ENCODE results near the gene BMPR1B. TPM values are rescaled to one million over a fixed set of nuclear protein-coding genes. Genes with fewer than 3 reads are reported as not detected.

The BMPR1B gene
- total RNA-seq, 1 donor from 2014 or later: 9.3 TPM

DNA sequence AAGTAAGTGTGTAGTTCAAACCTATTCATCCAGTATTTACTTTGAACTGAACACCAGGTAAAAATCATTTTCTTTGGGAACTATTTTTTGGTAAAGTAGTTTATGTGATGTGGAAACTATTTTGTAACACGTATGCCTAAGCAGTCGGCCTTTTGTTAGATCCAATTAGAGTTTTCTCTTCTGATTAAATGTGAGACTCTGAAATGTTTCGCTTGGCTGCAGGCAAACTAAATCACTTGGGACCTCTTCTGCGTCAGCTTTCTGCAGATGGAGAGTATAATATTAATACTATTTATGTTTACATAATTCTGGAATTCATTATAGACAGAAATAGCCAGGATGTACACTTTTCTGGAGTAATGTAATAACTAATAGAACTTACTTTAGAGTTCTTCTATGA lies 46.9 kb downstream of the BMPR1B start:
- TF ChIP-seq, protein P1, sequence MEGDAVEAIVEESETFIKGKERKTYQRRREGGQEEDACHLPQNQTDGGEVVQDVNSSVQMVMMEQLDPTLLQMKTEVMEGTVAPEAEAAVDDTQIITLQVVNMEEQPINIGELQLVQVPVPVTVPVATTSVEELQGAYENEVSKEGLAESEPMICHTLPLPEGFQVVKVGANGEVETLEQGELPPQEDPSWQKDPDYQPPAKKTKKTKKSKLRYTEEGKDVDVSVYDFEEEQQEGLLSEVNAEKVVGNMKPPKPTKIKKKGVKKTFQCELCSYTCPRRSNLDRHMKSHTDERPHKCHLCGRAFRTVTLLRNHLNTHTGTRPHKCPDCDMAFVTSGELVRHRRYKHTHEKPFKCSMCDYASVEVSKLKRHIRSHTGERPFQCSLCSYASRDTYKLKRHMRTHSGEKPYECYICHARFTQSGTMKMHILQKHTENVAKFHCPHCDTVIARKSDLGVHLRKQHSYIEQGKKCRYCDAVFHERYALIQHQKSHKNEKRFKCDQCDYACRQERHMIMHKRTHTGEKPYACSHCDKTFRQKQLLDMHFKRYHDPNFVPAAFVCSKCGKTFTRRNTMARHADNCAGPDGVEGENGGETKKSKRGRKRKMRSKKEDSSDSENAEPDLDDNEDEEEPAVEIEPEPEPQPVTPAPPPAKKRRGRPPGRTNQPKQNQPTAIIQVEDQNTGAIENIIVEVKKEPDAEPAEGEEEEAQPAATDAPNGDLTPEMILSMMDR (conservative IDR thresholded peaks at IDR 0.05): no peak
- Mint-ChIP-seq H3K9me3 (no peaks in the 10 kb centered on the region), H3K4me1 (ENCODE audit: unreplicated experiment) (peaks cover 12% of the 10 kb centered on the region), H3K4me3 (no peak overlapping the region), H3K27me3 (no peaks in the 10 kb centered on the region), H3K36me3 (no peaks in the 10 kb centered on the region), H3K27ac (no peak overlapping the region)
- DNase-seq (ENCODE audit: extremely low spot score, unreplicated experiment): no peak

DNA sequence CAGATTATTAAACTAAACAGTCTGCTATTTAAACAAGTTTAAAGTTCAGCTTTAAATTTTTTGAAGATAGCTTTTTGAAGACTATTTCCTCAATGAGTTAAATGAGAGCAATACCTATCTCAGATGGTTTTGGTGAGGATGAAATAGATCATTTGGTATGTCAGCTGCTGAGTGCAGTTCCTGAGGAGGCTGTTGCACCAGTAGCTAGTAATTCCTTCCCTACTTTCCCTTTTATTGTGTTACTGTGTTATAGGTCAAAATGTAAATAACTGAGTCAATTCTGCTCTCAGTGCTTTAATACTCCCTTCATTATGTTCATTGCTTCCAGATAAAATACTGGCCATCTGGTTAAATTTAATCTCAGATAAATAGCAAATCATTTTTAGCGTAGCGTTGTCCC lies 48.6 kb downstream of the BMPR1B start:
- Mint-ChIP-seq H3K27me3 (no peaks in the 10 kb centered on the region), H3K36me3 (no peaks in the 10 kb centered on the region), H3K4me1 (ENCODE audit: unreplicated experiment) (peaks cover 12% of the 10 kb centered on the region), H3K27ac (no peak overlapping the region), H3K4me3 (no peak overlapping the region), H3K9me3 (no peaks in the 10 kb centered on the region)
- DNase-seq (ENCODE audit: extremely low spot score, unreplicated experiment): no peak
- TF ChIP-seq, protein P1 (conservative IDR thresholded peaks at IDR 0.05): no peak

GRCh38 chr4:94811643-94812042 lies 53.9 kb downstream of the BMPR1B start:
- TF ChIP-seq, protein P1 (conservative IDR thresholded peaks at IDR 0.05): no peak
- H3K4me1 Mint-ChIP-seq (ENCODE audit: unreplicated experiment): no peaks in the 10 kb centered on the region
- H3K9me3 Mint-ChIP-seq: no peaks in the 10 kb centered on the region
- H3K4me3 Mint-ChIP-seq: no peak overlapping the region
- H3K36me3 Mint-ChIP-seq: no peaks in the 10 kb centered on the region
- H3K27me3 Mint-ChIP-seq: no peaks in the 10 kb centered on the region
- DNase-seq (ENCODE audit: extremely low spot score, unreplicated experiment): no peak
- H3K27ac Mint-ChIP-seq: no peak overlapping the region

DNA sequence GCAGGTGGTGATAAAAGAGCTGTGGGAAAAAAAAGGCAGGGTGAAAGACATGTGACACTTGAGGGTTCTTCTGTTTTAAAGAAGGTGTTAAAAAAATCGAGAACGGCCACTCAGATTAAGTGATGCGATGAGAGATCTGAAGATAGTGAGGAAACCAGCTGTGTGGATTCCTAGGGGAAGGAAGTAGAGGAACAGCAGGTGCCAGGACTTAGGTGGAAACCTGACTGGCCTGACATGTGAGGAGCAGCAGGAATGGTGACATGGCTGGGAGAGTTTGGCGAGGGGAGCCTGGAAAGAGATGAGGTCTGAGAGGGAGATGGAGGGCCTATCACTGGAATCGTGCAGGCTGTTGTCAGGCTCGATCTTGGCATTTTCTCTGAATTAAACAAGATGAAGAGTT lies 55.5 kb downstream of the BMPR1B start:
- Mint-ChIP-seq H3K4me3 (no peak overlapping the region), H3K4me1 (ENCODE audit: unreplicated experiment) (no peaks in the 10 kb centered on the region), H3K27me3 (no peaks in the 10 kb centered on the region), H3K27ac (no peak overlapping the region), H3K9me3 (no peaks in the 10 kb centered on the region), H3K36me3 (no peaks in the 10 kb centered on the region)
- TF ChIP-seq, protein P1 (conservative IDR thresholded peaks at IDR 0.05): no peak
- no peak for DNase-seq (ENCODE audit: extremely low spot score, unreplicated experiment)

- Mint-ChIP-seq H3K36me3 (no peaks in the 10 kb centered on the region), H3K27me3 (no peaks in the 10 kb centered on the region), H3K27ac (no peak overlapping the region), H3K9me3 (no peaks in the 10 kb centered on the region), H3K4me1 (ENCODE audit: unreplicated experiment) (no peaks in the 10 kb centered on the region), H3K4me3 (no peak overlapping the region)
- DNase-seq (ENCODE audit: extremely low spot score, unreplicated experiment): no peak
- TF ChIP-seq, protein P1 (conservative IDR thresholded peaks at IDR 0.05): no peak
Observed at GRCh38 chr4:94814237-94814636, 56.5 kb downstream of the BMPR1B start.
